Type B pancreatic cell (in vitro differentiated cells): ENCODE results near the gene MTFMT. TPM values are rescaled to one million over a fixed set of nuclear protein-coding genes. Genes with fewer than 3 reads are reported as not detected.
"Not testable (repeated sequence)": the region's sequence is repeated elsewhere in the genome, so short reads cannot be mapped to it uniquely, and the experiment has no call there.

ENCODE experiments used
- DNase-seq: peaks from one replicate; pipeline ENCODE4 v3.0.0; 2021; ENCODE audit warnings: mixed read lengths; ENCODE audit not compliant: unreplicated experiment; ENCODE audit errors: extremely low spot score
- H3K27ac Mint-ChIP-seq: 2 replicates; pipeline ENCODE4 v1.8.0; 2021; ENCODE audit warnings: mild to moderate bottlenecking, mixed read lengths
- H3K27me3 Mint-ChIP-seq: 2 replicates; pipeline ENCODE4 v1.8.0; 2021; ENCODE audit warnings: mixed read lengths
- H3K36me3 Mint-ChIP-seq: 2 replicates; pipeline ENCODE4 v1.8.0; 2021; ENCODE audit warnings: mixed read lengths
- H3K4me1 Mint-ChIP-seq: one replicate; pipeline ENCODE4 v1.8.0; 2021; ENCODE audit warnings: mixed read lengths; ENCODE audit not compliant: unreplicated experiment
- H3K4me3 Mint-ChIP-seq: 2 replicates; pipeline ENCODE4 v1.8.0; 2021; ENCODE audit warnings: mild to moderate bottlenecking, mixed read lengths
- H3K9me3 Mint-ChIP-seq: 2 replicates; pipeline ENCODE4 v1.8.0; 2021; ENCODE audit warnings: mixed read lengths
- total RNA-seq: library from RNA; stranded (reverse); gene quantifications from 2 replicates; pipeline ENCODE4 v1.2.1, GENCODE V29; 2021; ENCODE audit warnings: low replicate concordance
- TF ChIP-seq, protein P1 (sequence below): fragments of 200-600 bp; sonication (generic); conservative IDR thresholded peaks from 2 replicates; pipeline ENCODE4 v1.5.0; 2021; ENCODE audit warnings: antibody characterized with exemption, mild to moderate bottlenecking

Gene MTFMT
- total RNA-seq, 1 donor from 2014 or later = 19.5 TPM

DNA sequence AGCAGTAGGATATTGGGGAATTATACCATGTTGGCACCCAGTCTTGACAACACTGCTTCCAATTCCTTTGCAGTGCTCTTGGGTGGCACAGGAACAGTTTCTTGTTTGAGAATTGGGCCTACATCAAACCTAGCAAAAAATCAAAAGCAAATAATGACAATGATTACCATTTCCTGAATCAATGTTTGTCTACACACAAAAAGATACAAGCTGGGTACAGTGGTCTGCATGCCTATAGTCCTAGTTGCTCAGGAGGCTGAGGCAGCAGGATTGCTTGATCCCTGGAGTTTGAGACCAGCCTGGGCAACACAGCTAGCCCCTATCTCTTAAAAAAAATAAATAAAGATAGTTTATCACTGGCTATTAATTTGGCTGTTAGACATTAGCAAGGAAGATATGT is 8.0 kb downstream of the MTFMT start:
- Mint-ChIP-seq H3K36me3 (peaks cover 21% of the 10 kb centered on the region), H3K9me3 (no peaks in the 10 kb centered on the region), H3K27me3 (no peaks in the 10 kb centered on the region), H3K4me3 (no peak overlapping the region), H3K27ac (no peak overlapping the region), H3K4me1 (no peaks in the 10 kb centered on the region)
- TF ChIP-seq, protein P1, sequence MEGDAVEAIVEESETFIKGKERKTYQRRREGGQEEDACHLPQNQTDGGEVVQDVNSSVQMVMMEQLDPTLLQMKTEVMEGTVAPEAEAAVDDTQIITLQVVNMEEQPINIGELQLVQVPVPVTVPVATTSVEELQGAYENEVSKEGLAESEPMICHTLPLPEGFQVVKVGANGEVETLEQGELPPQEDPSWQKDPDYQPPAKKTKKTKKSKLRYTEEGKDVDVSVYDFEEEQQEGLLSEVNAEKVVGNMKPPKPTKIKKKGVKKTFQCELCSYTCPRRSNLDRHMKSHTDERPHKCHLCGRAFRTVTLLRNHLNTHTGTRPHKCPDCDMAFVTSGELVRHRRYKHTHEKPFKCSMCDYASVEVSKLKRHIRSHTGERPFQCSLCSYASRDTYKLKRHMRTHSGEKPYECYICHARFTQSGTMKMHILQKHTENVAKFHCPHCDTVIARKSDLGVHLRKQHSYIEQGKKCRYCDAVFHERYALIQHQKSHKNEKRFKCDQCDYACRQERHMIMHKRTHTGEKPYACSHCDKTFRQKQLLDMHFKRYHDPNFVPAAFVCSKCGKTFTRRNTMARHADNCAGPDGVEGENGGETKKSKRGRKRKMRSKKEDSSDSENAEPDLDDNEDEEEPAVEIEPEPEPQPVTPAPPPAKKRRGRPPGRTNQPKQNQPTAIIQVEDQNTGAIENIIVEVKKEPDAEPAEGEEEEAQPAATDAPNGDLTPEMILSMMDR = no peak
- no peak for DNase-seq

DNA sequence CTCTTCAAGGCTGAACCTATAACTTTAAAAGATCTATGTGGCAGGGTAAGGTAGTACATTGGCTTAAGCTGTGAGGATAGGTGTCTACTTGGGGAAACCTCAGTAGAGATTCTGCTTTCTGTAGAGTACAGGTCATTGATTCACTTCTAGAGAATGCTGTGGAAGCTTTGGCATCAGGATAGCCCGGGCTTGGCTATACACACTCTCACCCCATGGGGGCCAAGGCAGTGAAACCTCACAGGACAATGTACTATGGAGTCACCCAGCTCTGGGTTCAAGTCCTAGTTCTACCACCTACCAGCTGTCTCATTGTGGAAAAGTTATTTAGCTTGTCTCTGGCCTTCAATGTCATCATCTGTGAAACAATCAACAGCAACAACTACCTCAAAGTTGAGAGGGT is 9.0 kb downstream of the MTFMT start:
- Mint-ChIP-seq H3K4me1 (no peaks in the 10 kb centered on the region), H3K36me3 (peaks cover 24% of the 10 kb centered on the region), H3K9me3 (no peaks in the 10 kb centered on the region), H3K4me3 (no peak overlapping the region), H3K27ac (no peak overlapping the region), H3K27me3 (no peaks in the 10 kb centered on the region)
- no peak for DNase-seq
- TF ChIP-seq, protein P1 = no peak

- H3K27me3 Mint-ChIP-seq, H3K4me3 Mint-ChIP-seq, DNase-seq, H3K4me1 Mint-ChIP-seq, H3K27ac Mint-ChIP-seq: not testable (repeated sequence)
- peaks cover 34% of the 10 kb centered on the region for H3K36me3 Mint-ChIP-seq
- peaks cover 10% of the 10 kb centered on the region for H3K9me3 Mint-ChIP-seq
These were observed 18.2 kb downstream of the MTFMT start for GRCh38 chr15:65011198-65011597.

DNA sequence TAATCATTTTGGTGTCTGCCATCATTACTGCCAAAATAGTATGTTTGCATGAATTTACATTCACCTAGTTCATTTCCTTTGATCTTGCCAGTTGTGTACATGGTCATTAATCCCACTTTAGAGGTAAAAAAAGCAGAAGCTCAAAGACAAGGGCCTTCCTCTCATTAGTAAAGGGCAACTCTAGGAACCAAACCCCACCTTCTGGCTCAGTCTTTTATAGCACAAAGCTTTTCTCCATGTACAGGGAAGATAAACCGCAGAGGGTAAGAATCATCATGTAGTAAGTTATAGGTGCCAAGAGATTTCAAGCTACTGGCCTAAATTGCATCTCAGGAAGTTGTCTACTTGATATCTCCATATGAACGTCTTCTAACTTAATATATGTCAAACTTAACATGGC is 20.5 kb downstream of the MTFMT start:
- no peak overlapping the region for H3K27ac Mint-ChIP-seq
- no peak for DNase-seq
- TF ChIP-seq, protein P1 = no peak
- peaks cover 10% of the 10 kb centered on the region for H3K9me3 Mint-ChIP-seq
- no peak overlapping the region for H3K4me3 Mint-ChIP-seq
- H3K27me3 Mint-ChIP-seq = no peaks in the 10 kb centered on the region
- H3K4me1 Mint-ChIP-seq = no peaks in the 10 kb centered on the region
- H3K36me3 Mint-ChIP-seq = peaks cover 23% of the 10 kb centered on the region

DNA sequence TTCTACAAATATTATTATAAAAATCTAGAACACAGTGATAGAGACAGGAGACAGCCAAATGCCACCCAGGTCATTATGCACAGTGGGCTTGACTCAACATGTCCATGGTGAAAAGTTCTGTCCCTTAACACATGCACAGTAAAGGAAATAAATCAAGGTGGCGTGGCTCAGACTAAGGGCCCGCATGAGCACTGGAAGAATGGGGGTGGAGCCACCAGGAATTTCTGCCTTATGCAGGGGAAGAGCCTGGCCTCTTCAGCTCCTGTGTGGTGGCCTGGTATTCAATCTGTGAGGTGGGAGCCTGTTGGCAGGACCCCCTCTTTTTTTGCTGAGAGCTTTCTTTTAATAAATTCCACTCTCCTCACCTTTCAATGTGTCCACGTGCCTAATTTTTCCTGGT is 22.6 kb downstream of the MTFMT start:
- no peak overlapping the region for H3K27ac Mint-ChIP-seq
- no peaks in the 10 kb centered on the region for H3K9me3 Mint-ChIP-seq
- no peaks in the 10 kb centered on the region for H3K27me3 Mint-ChIP-seq
- no peaks in the 10 kb centered on the region for H3K4me1 Mint-ChIP-seq
- TF ChIP-seq, protein P1 = no peak
- DNase-seq = no peak
- H3K4me3 Mint-ChIP-seq = no peak overlapping the region
- peaks cover 13% of the 10 kb centered on the region for H3K36me3 Mint-ChIP-seq

- DNase-seq = no peak
- no peaks in the 10 kb centered on the region for H3K4me1 Mint-ChIP-seq
- no peaks in the 10 kb centered on the region for H3K27me3 Mint-ChIP-seq
- H3K9me3 Mint-ChIP-seq = no peaks in the 10 kb centered on the region
- TF ChIP-seq, protein P1 = no peak
- H3K36me3 Mint-ChIP-seq = peaks cover 13% of the 10 kb centered on the region
- H3K27ac Mint-ChIP-seq = no peak overlapping the region
- no peak overlapping the region for H3K4me3 Mint-ChIP-seq
These were observed 24.4 kb downstream of the MTFMT start for GRCh38 chr15:65004993-65005392.
